ENCODE results near the gene ERI3. TPM values are rescaled to one million over a fixed set of nuclear protein-coding genes. Genes with fewer than 3 reads are reported as not detected.

The ERI3 gene
- polyA plus RNA-seq, 1 donor from 2014 or later: 41.6 TPM

- Mint-ChIP-seq H3K4me1 (peaks cover 4 to 8% (median 4%) of the 10 kb centered on the region in 3 donors), H3K27me3 (no peaks in the 10 kb centered on the region), H3K9me3 (no peaks in the 10 kb centered on the region), H3K36me3 (peaks cover 6% of the 10 kb centered on the region), H3K27ac (no peak overlapping the region), H3K4me3 (no peak overlapping the region)
Measured at GRCh38 chr1:44256762-44257554, 98.1 kb downstream of the ERI3 start.

- no peaks in the 10 kb centered on the region for H3K9me3 Mint-ChIP-seq
- H3K27ac Mint-ChIP-seq: no peak overlapping the region
- H3K4me3 Mint-ChIP-seq: no peak overlapping the region
Measured at GRCh38 chr1:44254392-44254910, 100.6 kb downstream of the ERI3 start.

GRCh38 chr1:44251989-44252671 lies 102.9 kb downstream of the ERI3 start:
- Mint-ChIP-seq H3K27ac (no peak overlapping the region), H3K4me3 (no peak overlapping the region), H3K27me3 (no peaks in the 10 kb centered on the region), H3K9me3 (no peaks in the 10 kb centered on the region), H3K4me1 (no peaks in the 10 kb centered on the region), H3K36me3 (peaks cover 6% of the 10 kb centered on the region)

More at GRCh38 chr1:44254392-44254910, 100.6 kb downstream of the ERI3 start:
- H3K4me1 Mint-ChIP-seq: no peaks in the 10 kb centered on the region
- H3K36me3 Mint-ChIP-seq: peaks cover 4% of the 10 kb centered on the region
- no peaks in the 10 kb centered on the region for H3K27me3 Mint-ChIP-seq

- Mint-ChIP-seq H3K36me3 (peaks cover 4% of the 10 kb centered on the region), H3K4me1 (no peaks in the 10 kb centered on the region), H3K27me3 (no peaks in the 10 kb centered on the region), H3K9me3 (no peaks in the 10 kb centered on the region), H3K4me3 (no peak overlapping the region), H3K27ac (peak overlapping the region in 1 of 3 donors; percentile 52)
Measured at GRCh38 chr1:44251486-44251885, 103.6 kb downstream of the ERI3 start.

- Mint-ChIP-seq H3K4me3 (no peak overlapping the region), H3K36me3 (peaks cover 4% of the 10 kb centered on the region), H3K27ac (no peak overlapping the region), H3K9me3 (no peaks in the 10 kb centered on the region), H3K4me1 (no peaks in the 10 kb centered on the region), H3K27me3 (no peaks in the 10 kb centered on the region)
Measured at GRCh38 chr1:44250068-44250781, 104.8 kb downstream of the ERI3 start.

- no peak overlapping the region for H3K4me3 Mint-ChIP-seq
Measured at GRCh38 chr1:44249543-44249942, 105.5 kb downstream of the ERI3 start.

GRCh38 chr1:44246806-44247205 lies 108.3 kb downstream of the ERI3 start:
- Mint-ChIP-seq H3K27ac (no peak overlapping the region), H3K4me1 (no peaks in the 10 kb centered on the region), H3K36me3 (peaks cover 7% of the 10 kb centered on the region), H3K27me3 (no peaks in the 10 kb centered on the region), H3K9me3 (no peaks in the 10 kb centered on the region), H3K4me3 (no peak overlapping the region)

More at GRCh38 chr1:44249543-44249942, 105.5 kb downstream of the ERI3 start:
- Mint-ChIP-seq H3K9me3 (no peaks in the 10 kb centered on the region), H3K36me3 (peaks cover 4% of the 10 kb centered on the region), H3K4me1 (no peaks in the 10 kb centered on the region), H3K27me3 (no peaks in the 10 kb centered on the region), H3K27ac (no peak overlapping the region)

GRCh38 chr1:44244986-44245385 lies 110.1 kb downstream of the ERI3 start:
- Mint-ChIP-seq H3K9me3 (no peaks in the 10 kb centered on the region), H3K27me3 (no peaks in the 10 kb centered on the region), H3K4me3 (no peak overlapping the region), H3K36me3 (peaks cover 7% of the 10 kb centered on the region), H3K4me1 (peaks cover 0 to 3% (median 2%) of the 10 kb centered on the region in 3 donors), H3K27ac (no peak overlapping the region)

- H3K4me3 Mint-ChIP-seq: peak overlapping the region in 1 of 4 donors; percentile 3
- H3K27ac Mint-ChIP-seq: no peak overlapping the region
- peaks cover 0 to 3% (median 2%) of the 10 kb centered on the region in 3 donors for H3K4me1 Mint-ChIP-seq
- peaks cover 7% of the 10 kb centered on the region for H3K36me3 Mint-ChIP-seq
- H3K27me3 Mint-ChIP-seq: no peaks in the 10 kb centered on the region
- no peaks in the 10 kb centered on the region for H3K9me3 Mint-ChIP-seq
Measured at GRCh38 chr1:44243782-44244495, 111.1 kb downstream of the ERI3 start.

- peaks cover 0 to 3% (median 2%) of the 10 kb centered on the region in 3 donors for H3K4me1 Mint-ChIP-seq
- peaks cover 5% of the 10 kb centered on the region for H3K36me3 Mint-ChIP-seq
- no peaks in the 10 kb centered on the region for H3K27me3 Mint-ChIP-seq
- no peaks in the 10 kb centered on the region for H3K9me3 Mint-ChIP-seq
- H3K27ac Mint-ChIP-seq: no peak overlapping the region
- H3K4me3 Mint-ChIP-seq: no peak overlapping the region
Measured at GRCh38 chr1:44242746-44243145, 112.3 kb downstream of the ERI3 start.

GRCh38 chr1:44240802-44241671 lies 114.0 kb downstream of the ERI3 start:
- peaks cover 5% of the 10 kb centered on the region for H3K36me3 Mint-ChIP-seq
- H3K4me3 Mint-ChIP-seq: no peak overlapping the region
- no peaks in the 10 kb centered on the region for H3K27me3 Mint-ChIP-seq
- peak overlapping the region in 1 of 3 donors; percentile 47 for H3K27ac Mint-ChIP-seq
- no peaks in the 10 kb centered on the region for H3K9me3 Mint-ChIP-seq
- H3K4me1 Mint-ChIP-seq: peaks cover 0 to 3% (median 2%) of the 10 kb centered on the region in 3 donors

- Mint-ChIP-seq H3K4me1 (peaks cover 0 to 3% (median 2%) of the 10 kb centered on the region in 3 donors), H3K27ac (peak overlapping the region in 1 of 3 donors; percentile 47), H3K9me3 (no peaks in the 10 kb centered on the region), H3K36me3 (peaks cover 5% of the 10 kb centered on the region), H3K4me3 (no peak overlapping the region), H3K27me3 (no peaks in the 10 kb centered on the region)
Measured at GRCh38 chr1:44239961-44240371, 115.1 kb downstream of the ERI3 start.

GRCh38 chr1:44239331-44239960 lies 115.6 kb downstream of the ERI3 start:
- no peak overlapping the region for H3K4me3 Mint-ChIP-seq
- H3K27ac Mint-ChIP-seq: no peak overlapping the region
- no peaks in the 10 kb centered on the region for H3K9me3 Mint-ChIP-seq
- peaks cover 5% of the 10 kb centered on the region for H3K36me3 Mint-ChIP-seq
- peaks cover 0 to 3% (median 2%) of the 10 kb centered on the region in 3 donors for H3K4me1 Mint-ChIP-seq
- H3K27me3 Mint-ChIP-seq: no peaks in the 10 kb centered on the region
